HEK293T (cell line): ENCODE results near the gene MICAL2.
"Not testable (repeated sequence)": the region's sequence is repeated elsewhere in the genome, so short reads cannot be mapped to it uniquely, and the experiment has no call there.

Experiments used
- CTCF ChIA-PET: fragments of 350-600 bp; formaldehyde crosslinking; extraction: SDS; loops from one replicate; lab custom pipeline; 2021; ENCODE audit warnings: antibody characterized with exemption, inconsistent platforms; lab: Yijun Ruan, JAX
- POLR2A ChIA-PET: fragments of 350-600 bp; formaldehyde crosslinking; extraction: SDS; loops from one replicate; lab custom pipeline; 2020; ENCODE audit warnings: antibody characterized with exemption, inconsistent platforms; lab: Yijun Ruan, JAX
- DNase-seq: peaks from one replicate; pipeline ENCODE4 v3.0.0; 2012; ENCODE audit warnings: mixed read lengths; ENCODE audit errors: extremely low spot score
- ARNT ChIP-seq: fragments of 450-650 bp; IDR thresholded peaks from 2 replicates; pipeline ENCODE4 v1.6.1; 2017; ENCODE audit warnings: mild to moderate bottlenecking
- BHLHE40 ChIP-seq: fragments of 450-650 bp; IDR thresholded peaks from 2 replicates; pipeline ENCODE4 v1.6.1; 2016; ENCODE audit warnings: mild to moderate bottlenecking, moderate library complexity, borderline replicate concordance
- CTBP1 ChIP-seq: fragments of 450-650 bp; IDR thresholded peaks from 2 replicates; pipeline ENCODE4 v1.6.1; 2016; ENCODE audit warnings: borderline replicate concordance
- ELF4 ChIP-seq: fragments of 450-650 bp; IDR thresholded peaks from 2 replicates; pipeline ENCODE4 v1.6.1; 2017; ENCODE audit warnings: antibody characterized with exemption
- FOXA1 ChIP-seq: fragments of 450-650 bp; IDR thresholded peaks from 2 replicates; pipeline ENCODE4 v1.6.1; 2016; ENCODE audit warnings: mild to moderate bottlenecking
- FOXK2 ChIP-seq: fragments of 450-650 bp; IDR thresholded peaks from 2 replicates; pipeline ENCODE4 v1.6.1; 2016; ENCODE audit warnings: mild to moderate bottlenecking
- FOXM1 ChIP-seq: fragments of 450-650 bp; IDR thresholded peaks from 2 replicates; pipeline ENCODE4 v1.6.1; 2017; ENCODE audit warnings: mild to moderate bottlenecking, borderline replicate concordance
- HDGF ChIP-seq: fragments of 450-650 bp; IDR thresholded peaks from 2 replicates; pipeline ENCODE4 v1.6.1; 2017; ENCODE audit warnings: antibody characterized with exemption, borderline replicate concordance
- L3MBTL2 ChIP-seq: fragments of 450-650 bp; conservative IDR thresholded peaks from 2 replicates; pipeline ENCODE4 v1.6.1; 2016; ENCODE audit warnings: mild to moderate bottlenecking
- LEF1 ChIP-seq: fragments of 450-650 bp; IDR thresholded peaks from 2 replicates; pipeline ENCODE4 v1.6.1; 2017; ENCODE audit warnings: mild to moderate bottlenecking, borderline replicate concordance
- NFRKB ChIP-seq: fragments of 450-650 bp; IDR thresholded peaks from 2 replicates; pipeline ENCODE4 v1.6.1; 2016; ENCODE audit warnings: mild to moderate bottlenecking, moderate library complexity
- PKNOX1 ChIP-seq: fragments of 450-650 bp; IDR thresholded peaks from 2 replicates; pipeline ENCODE4 v1.6.1; 2016
- SP1 ChIP-seq: fragments of 450-650 bp; IDR thresholded peaks from 2 replicates; pipeline ENCODE4 v1.6.1; 2017
- SUZ12 ChIP-seq: fragments of 450-650 bp; IDR thresholded peaks from 2 replicates; pipeline ENCODE4 v1.6.1; 2016; ENCODE audit warnings: mild to moderate bottlenecking
- TARDBP ChIP-seq: fragments of 450-650 bp; IDR thresholded peaks from 2 replicates; pipeline ENCODE4 v1.6.1; 2016
- ZNF384 ChIP-seq: fragments of 450-650 bp; IDR thresholded peaks from 2 replicates; pipeline ENCODE4 v1.6.1; 2016

Gene MICAL2

GRCh38 chr11:12141283-12141682 lies 30.9 kb downstream of the MICAL2 start:
- CTCF ChIA-PET: no interaction called here
- TF ChIP-seq SUZ12 (no peak), TARDBP (no peak), FOXK2 (no peak), CTBP1 (no peak), ZNF384 (no peak), ARNT (no peak), FOXM1 (no peak), L3MBTL2 (no peak), SP1 (no peak), FOXA1 (no peak), BHLHE40 (no peak), ELF4 (no peak)
- POLR2A ChIA-PET: no interaction called here

GRCh38 chr11:12142176-12142575 lies 31.8 kb downstream of the MICAL2 start:
- CTCF ChIA-PET: no interaction called here
- TF ChIP-seq NFRKB (no peak), FOXM1 (no peak), TARDBP (no peak)
- POLR2A ChIA-PET: no interaction called here
- no peak for DNase-seq

More at GRCh38 chr11:12141283-12141682, 30.9 kb downstream of the MICAL2 start:
- DNase-seq: no peak

GRCh38 chr11:12142909-12143308 lies 32.5 kb downstream of the MICAL2 start:
- DNase-seq: no peak
- ChIA-PET POLR2A (no interaction called here), CTCF (no interaction called here)
- TF ChIP-seq HDGF (no peak), LEF1 (no peak), SUZ12 (no peak), ZNF384 (no peak), BHLHE40 (no peak), NFRKB (no peak), FOXA1 (no peak), CTBP1 (no peak), FOXM1 (no peak), L3MBTL2 (no peak), ELF4 (no peak), ARNT (no peak), FOXK2 (no peak), SP1 (no peak), TARDBP (no peak), PKNOX1 (no peak)

- no peak for TF ChIP-seq ELF4
- TF ChIP-seq SP1: no peak
- TF ChIP-seq NFRKB: no peak
- TF ChIP-seq ZNF384: no peak
- TF ChIP-seq FOXK2: no peak
- no peak for TF ChIP-seq FOXA1
- TF ChIP-seq HDGF: no peak
- no peak for TF ChIP-seq FOXM1
- TF ChIP-seq CTBP1: no peak
- no peak for TF ChIP-seq SUZ12
- ChIA-PET POLR2A (no interaction called here), CTCF (no interaction called here)
- DNase-seq: no peak
Measured at GRCh38 chr11:12143461-12144258, 33.3 kb downstream of the MICAL2 start.

GRCh38 chr11:12144330-12145174 lies 34.2 kb downstream of the MICAL2 start:
- ChIA-PET CTCF (no interaction called here), POLR2A (no interaction called here)
- no peak for DNase-seq
- TF ChIP-seq SP1: no peak

- CTCF ChIA-PET, POLR2A ChIA-PET, DNase-seq: not testable (repeated sequence)
Measured at GRCh38 chr11:12146678-12147077, 36.3 kb downstream of the MICAL2 start.

- CTCF ChIA-PET: no interaction called here
- POLR2A ChIA-PET: no interaction called here
- no peak for TF ChIP-seq ZNF384
- no peak for TF ChIP-seq ARNT
- TF ChIP-seq SUZ12: no peak
- TF ChIP-seq NFRKB: no peak
- no peak for TF ChIP-seq LEF1
- no peak for TF ChIP-seq CTBP1
- no peak for TF ChIP-seq L3MBTL2
- no peak for TF ChIP-seq TARDBP
- no peak for TF ChIP-seq HDGF
- no peak for TF ChIP-seq FOXA1
- TF ChIP-seq ELF4: no peak
- TF ChIP-seq FOXK2: no peak
- no peak for TF ChIP-seq SP1
- no peak for TF ChIP-seq BHLHE40
- no peak for TF ChIP-seq PKNOX1
- TF ChIP-seq FOXM1: no peak
- no peak for DNase-seq
Measured at GRCh38 chr11:12147827-12148226, 37.4 kb downstream of the MICAL2 start.
